HG03342 (cell line): ENCODE data around the gene KRT72.

Experiments used
- ATAC-seq: cut with Tn5 transposase; IDR thresholded peaks from one replicate; pipeline ENCODE4 v1.9.1; 2021; ENCODE audit warnings: mild to moderate bottlenecking, moderate library complexity; ENCODE audit not compliant: unreplicated experiment

The KRT72 gene

GRCh38 chr12:52543985-52544883 is 57.0 kb downstream of the KRT72 start:
- ATAC-seq = no peak

- ATAC-seq = no peak
Observed at GRCh38 chr12:52542785-52543318, 58.4 kb downstream of the KRT72 start.

- ATAC-seq = no peak
Observed at GRCh38 chr12:52542157-52542556, 59.1 kb downstream of the KRT72 start.

GRCh38 chr12:52541709-52542108 is 59.6 kb downstream of the KRT72 start:
- ATAC-seq = no peak

- no peak for ATAC-seq
Observed at GRCh38 chr12:52540531-52540930, 60.7 kb downstream of the KRT72 start.

- ATAC-seq = no peak
Observed at GRCh38 chr12:52539821-52540173, 61.5 kb downstream of the KRT72 start.

DNA sequence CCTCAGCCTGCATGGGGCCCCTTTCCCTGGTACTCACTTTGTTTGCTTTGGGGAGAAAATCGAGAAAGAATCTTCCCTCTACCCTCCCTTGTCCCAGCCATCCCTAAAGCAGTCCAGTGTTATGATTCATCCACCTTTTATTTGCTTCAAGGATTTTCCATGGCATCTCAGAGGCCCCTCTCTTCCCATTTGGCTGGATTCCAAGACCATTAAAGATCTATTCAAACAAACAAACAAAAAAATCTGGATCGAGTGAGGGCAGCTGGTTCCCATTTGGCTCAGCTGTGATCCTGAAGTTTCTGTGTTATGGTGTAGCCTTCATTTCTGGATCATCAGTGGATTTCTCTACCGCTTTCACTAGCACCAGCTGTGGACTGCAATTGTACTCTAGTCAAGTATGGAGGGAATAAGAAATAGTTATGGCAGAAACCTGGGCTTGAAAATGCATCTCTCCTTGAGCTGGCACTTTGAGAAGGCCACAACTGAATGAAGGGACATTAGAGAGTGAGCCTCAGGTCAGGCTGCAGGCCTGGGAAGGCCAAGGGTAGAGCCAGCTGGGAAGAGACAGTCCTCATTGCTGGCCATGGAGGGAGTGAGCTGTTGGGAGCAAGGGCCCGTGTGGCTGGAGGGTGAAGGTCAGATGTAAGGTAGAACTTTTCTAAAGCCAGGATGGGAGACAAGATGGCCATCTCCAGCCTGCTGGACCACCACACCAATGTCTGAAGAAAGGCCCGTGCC is 62.0 kb downstream of the KRT72 start:
- ATAC-seq = no peak

- no peak for ATAC-seq
Observed at GRCh38 chr12:52537101-52537500, 64.2 kb downstream of the KRT72 start.
